Neural cell (in vitro differentiated cells): ENCODE data around the gene PLEKHO2.

Experiments used
- EP300 ChIP-seq: fragments of 450-650 bp; conservative IDR thresholded peaks from 2 replicates; pipeline ENCODE4 v1.6.1; 2014; ENCODE audit warnings: antibody characterized with exemption, mild to moderate bottlenecking, moderate library complexity; ENCODE audit not compliant: poor library complexity, severe bottlenecking
- EZH2 ChIP-seq: fragments of 200-600, 300-800 bp; shearing (Covaris generic), sonication (generic); IDR thresholded peaks from 2 replicates; pipeline ENCODE4 v1.6.1; 2014; ENCODE audit warnings: antibody characterized with exemption, low read length, borderline replicate concordance, mild to moderate bottlenecking; ENCODE audit not compliant: insufficient read depth, poor library complexity, severe bottlenecking
- SMC3 ChIP-seq: fragments of 450-650 bp; conservative IDR thresholded peaks from 2 replicates; pipeline ENCODE4 v1.6.1; 2014; ENCODE audit warnings: antibody characterized with exemption, mild to moderate bottlenecking, moderate library complexity; ENCODE audit not compliant: poor library complexity
- TF ChIP-seq, protein P1 (sequence below): fragments of 450-650 bp; IDR thresholded peaks from 2 replicates; pipeline ENCODE4 v1.5.1; 2014; ENCODE audit warnings: antibody characterized with exemption, mild to moderate bottlenecking, moderate library complexity; ENCODE audit not compliant: poor library complexity, severe bottlenecking
- TF ChIP-seq, protein P2 (sequence below): IDR thresholded peaks from 2 replicates; pipeline ENCODE4 v1.6.1; 2012; ENCODE audit warnings: borderline replicate concordance

DNA sequence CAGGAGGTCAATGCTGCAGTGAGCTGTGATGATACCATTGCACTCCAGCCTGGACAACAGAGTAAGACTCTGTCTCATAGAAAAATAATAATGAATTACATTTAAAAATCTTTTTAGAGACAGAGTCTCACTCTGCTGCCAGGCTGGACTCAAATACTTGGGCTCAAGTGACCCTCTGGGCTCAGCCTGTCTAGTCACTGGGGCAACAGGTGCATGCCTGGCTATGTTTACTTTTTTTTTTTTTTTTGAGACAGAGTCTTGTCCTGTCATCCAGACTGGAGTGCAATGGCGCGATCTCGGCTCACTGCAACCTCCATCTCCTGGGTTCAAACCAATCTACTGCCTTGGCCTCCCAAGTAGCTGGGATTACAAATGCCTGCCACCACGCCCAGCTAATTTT lies 8.0 kb upstream of the PLEKHO2 start:
- TF ChIP-seq EZH2 (no peak), SMC3 (no peak), EP300 (no peak)
- TF ChIP-seq, protein P1, sequence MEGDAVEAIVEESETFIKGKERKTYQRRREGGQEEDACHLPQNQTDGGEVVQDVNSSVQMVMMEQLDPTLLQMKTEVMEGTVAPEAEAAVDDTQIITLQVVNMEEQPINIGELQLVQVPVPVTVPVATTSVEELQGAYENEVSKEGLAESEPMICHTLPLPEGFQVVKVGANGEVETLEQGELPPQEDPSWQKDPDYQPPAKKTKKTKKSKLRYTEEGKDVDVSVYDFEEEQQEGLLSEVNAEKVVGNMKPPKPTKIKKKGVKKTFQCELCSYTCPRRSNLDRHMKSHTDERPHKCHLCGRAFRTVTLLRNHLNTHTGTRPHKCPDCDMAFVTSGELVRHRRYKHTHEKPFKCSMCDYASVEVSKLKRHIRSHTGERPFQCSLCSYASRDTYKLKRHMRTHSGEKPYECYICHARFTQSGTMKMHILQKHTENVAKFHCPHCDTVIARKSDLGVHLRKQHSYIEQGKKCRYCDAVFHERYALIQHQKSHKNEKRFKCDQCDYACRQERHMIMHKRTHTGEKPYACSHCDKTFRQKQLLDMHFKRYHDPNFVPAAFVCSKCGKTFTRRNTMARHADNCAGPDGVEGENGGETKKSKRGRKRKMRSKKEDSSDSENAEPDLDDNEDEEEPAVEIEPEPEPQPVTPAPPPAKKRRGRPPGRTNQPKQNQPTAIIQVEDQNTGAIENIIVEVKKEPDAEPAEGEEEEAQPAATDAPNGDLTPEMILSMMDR: no peak
- TF ChIP-seq, protein P2, sequence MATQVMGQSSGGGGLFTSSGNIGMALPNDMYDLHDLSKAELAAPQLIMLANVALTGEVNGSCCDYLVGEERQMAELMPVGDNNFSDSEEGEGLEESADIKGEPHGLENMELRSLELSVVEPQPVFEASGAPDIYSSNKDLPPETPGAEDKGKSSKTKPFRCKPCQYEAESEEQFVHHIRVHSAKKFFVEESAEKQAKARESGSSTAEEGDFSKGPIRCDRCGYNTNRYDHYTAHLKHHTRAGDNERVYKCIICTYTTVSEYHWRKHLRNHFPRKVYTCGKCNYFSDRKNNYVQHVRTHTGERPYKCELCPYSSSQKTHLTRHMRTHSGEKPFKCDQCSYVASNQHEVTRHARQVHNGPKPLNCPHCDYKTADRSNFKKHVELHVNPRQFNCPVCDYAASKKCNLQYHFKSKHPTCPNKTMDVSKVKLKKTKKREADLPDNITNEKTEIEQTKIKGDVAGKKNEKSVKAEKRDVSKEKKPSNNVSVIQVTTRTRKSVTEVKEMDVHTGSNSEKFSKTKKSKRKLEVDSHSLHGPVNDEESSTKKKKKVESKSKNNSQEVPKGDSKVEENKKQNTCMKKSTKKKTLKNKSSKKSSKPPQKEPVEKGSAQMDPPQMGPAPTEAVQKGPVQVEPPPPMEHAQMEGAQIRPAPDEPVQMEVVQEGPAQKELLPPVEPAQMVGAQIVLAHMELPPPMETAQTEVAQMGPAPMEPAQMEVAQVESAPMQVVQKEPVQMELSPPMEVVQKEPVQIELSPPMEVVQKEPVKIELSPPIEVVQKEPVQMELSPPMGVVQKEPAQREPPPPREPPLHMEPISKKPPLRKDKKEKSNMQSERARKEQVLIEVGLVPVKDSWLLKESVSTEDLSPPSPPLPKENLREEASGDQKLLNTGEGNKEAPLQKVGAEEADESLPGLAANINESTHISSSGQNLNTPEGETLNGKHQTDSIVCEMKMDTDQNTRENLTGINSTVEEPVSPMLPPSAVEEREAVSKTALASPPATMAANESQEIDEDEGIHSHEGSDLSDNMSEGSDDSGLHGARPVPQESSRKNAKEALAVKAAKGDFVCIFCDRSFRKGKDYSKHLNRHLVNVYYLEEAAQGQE: no peak
